GM18907 (cell line): ENCODE measurements around the gene GHRL.
"Not testable (repeated sequence)": the region's sequence is repeated elsewhere in the genome, so short reads cannot be mapped to it uniquely, and the experiment has no call there.

Source experiments
- ATAC-seq: cut with Tn5 transposase; IDR thresholded peaks from one replicate; pipeline ENCODE4 v1.9.1; 2021; ENCODE audit warnings: mild to moderate bottlenecking, moderate library complexity; ENCODE audit not compliant: unreplicated experiment

The GHRL gene

GRCh38 chr3:10278501-10278900, 14.2 kb downstream of the GHRL start:
- no peak for ATAC-seq

GRCh38 chr3:10277115-10277625, 15.6 kb downstream of the GHRL start:
- no peak for ATAC-seq

- ATAC-seq = no peak
These were observed 18.1 kb downstream of the GHRL start for GRCh38 chr3:10274601-10275000.

- no peak for ATAC-seq
These were observed 18.9 kb downstream of the GHRL start for GRCh38 chr3:10273702-10274305.

GRCh38 chr3:10272977-10273376, 19.8 kb downstream of the GHRL start:
- no peak for ATAC-seq

GRCh38 chr3:10272476-10272875, 20.3 kb downstream of the GHRL start:
- not testable (repeated sequence) for ATAC-seq

- ATAC-seq = no peak
These were observed 23.3 kb downstream of the GHRL start for GRCh38 chr3:10269443-10269842.

GRCh38 chr3:10268930-10269329, 23.8 kb downstream of the GHRL start:
- no peak for ATAC-seq

- ATAC-seq = no peak
These were observed 24.6 kb downstream of the GHRL start for GRCh38 chr3:10268116-10268515.

GRCh38 chr3:10266936-10267335, 25.8 kb downstream of the GHRL start:
- ATAC-seq = not testable (repeated sequence)

- ATAC-seq = no peak
These were observed 26.9 kb downstream of the GHRL start for GRCh38 chr3:10265833-10266232.

- ATAC-seq = no peak
These were observed 28.9 kb downstream of the GHRL start for GRCh38 chr3:10263646-10264363.

- no peak for ATAC-seq
These were observed 30.7 kb downstream of the GHRL start for GRCh38 chr3:10262027-10262426.

- no peak for ATAC-seq
These were observed 32.5 kb downstream of the GHRL start for GRCh38 chr3:10260211-10260701.

- ATAC-seq = no peak
These were observed 32.9 kb downstream of the GHRL start for GRCh38 chr3:10259798-10260197.

- no peak for ATAC-seq
These were observed 33.7 kb downstream of the GHRL start for GRCh38 chr3:10259036-10259435.

GRCh38 chr3:10255835-10256234, 36.9 kb downstream of the GHRL start:
- no peak for ATAC-seq

- no peak for ATAC-seq
These were observed 39.0 kb downstream of the GHRL start for GRCh38 chr3:10253731-10254130.

- no peak for ATAC-seq
These were observed 41.7 kb downstream of the GHRL start for GRCh38 chr3:10251006-10251405.

- no peak for ATAC-seq
These were observed 42.9 kb downstream of the GHRL start for GRCh38 chr3:10249833-10250232.

- ATAC-seq = no peak
These were observed 43.6 kb downstream of the GHRL start for GRCh38 chr3:10248984-10249748.
